ENCODE measurements around the gene SPTBN5.

SPTBN5 gene

DNA sequence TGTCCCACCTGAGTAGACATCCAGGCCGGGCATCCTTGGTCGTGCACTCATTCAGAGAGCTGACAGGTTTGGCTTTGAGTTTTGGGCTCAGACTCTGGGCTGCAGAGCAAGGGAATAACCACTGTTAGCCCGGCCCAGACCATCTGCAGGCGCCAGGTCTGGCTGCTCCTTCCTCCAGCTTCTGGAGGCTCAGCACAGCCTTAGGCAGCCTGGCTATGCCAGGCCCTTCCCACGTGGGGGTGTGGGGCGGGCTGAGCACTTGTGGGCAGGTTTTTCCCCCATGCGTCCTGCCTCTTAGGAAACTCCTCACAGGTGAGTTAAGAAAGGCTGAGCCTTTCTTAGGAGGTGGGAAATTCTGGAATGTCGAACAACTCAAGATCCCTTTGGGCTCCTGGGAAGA, 44.0 kb downstream of the SPTBN5 start:
- Histone ChIP-seq H3K9me3 (replicated peaks; ENCODE audit: insufficient read depth, low read length) (no peaks in the 10 kb centered on the region), H3K27ac (ENCODE audit: low read length) (no peak overlapping the region), H3K9ac (ENCODE audit: low read length) (no peak overlapping the region), H3K4me1 (ENCODE audit: low read length) (peaks cover 4% of the 10 kb centered on the region; the same call in 1 of the 2 replicates), H3K4me2 (ENCODE audit: low read depth, low read length) (no peak overlapping the region), H4K20me1 (ENCODE audit: insufficient read depth, low read length) (no peaks in the 10 kb centered on the region), H2AFZ (ENCODE audit: low read length) (no peak overlapping the region), H3K9me2 (replicated peaks; ENCODE audit: insufficient read depth, low read length) (no peaks in the 10 kb centered on the region), H3F3A (ENCODE audit: insufficient read depth, low read length) (no peaks in the 10 kb centered on the region), H3K36me3 (replicated peaks; ENCODE audit: insufficient read depth, low read length) (no peaks in the 10 kb centered on the region), H3K27me3 (replicated peaks; ENCODE audit: insufficient read depth, low read length) (no peaks in the 10 kb centered on the region; the same call in 1 of the 2 replicates), H3K79me2 (ENCODE audit: low read length) (no peaks in the 10 kb centered on the region), H3K4me3 (ENCODE audit: low read length) (no peak overlapping the region)
- no peak for TF ChIP-seq EZH2 (optimal IDR thresholded peaks at IDR 0.05; ENCODE audit: low read depth, low read length)
- TF ChIP-seq, protein P1, sequence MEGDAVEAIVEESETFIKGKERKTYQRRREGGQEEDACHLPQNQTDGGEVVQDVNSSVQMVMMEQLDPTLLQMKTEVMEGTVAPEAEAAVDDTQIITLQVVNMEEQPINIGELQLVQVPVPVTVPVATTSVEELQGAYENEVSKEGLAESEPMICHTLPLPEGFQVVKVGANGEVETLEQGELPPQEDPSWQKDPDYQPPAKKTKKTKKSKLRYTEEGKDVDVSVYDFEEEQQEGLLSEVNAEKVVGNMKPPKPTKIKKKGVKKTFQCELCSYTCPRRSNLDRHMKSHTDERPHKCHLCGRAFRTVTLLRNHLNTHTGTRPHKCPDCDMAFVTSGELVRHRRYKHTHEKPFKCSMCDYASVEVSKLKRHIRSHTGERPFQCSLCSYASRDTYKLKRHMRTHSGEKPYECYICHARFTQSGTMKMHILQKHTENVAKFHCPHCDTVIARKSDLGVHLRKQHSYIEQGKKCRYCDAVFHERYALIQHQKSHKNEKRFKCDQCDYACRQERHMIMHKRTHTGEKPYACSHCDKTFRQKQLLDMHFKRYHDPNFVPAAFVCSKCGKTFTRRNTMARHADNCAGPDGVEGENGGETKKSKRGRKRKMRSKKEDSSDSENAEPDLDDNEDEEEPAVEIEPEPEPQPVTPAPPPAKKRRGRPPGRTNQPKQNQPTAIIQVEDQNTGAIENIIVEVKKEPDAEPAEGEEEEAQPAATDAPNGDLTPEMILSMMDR (IDR thresholded peaks at IDR 0.05; ENCODE audit: low read length): no peak
- no peak for TF ChIP-seq EZH2phosphoT487 (IDR thresholded peaks at IDR 0.05; ENCODE audit: low read length)
- no peak for DNase-seq

DNA sequence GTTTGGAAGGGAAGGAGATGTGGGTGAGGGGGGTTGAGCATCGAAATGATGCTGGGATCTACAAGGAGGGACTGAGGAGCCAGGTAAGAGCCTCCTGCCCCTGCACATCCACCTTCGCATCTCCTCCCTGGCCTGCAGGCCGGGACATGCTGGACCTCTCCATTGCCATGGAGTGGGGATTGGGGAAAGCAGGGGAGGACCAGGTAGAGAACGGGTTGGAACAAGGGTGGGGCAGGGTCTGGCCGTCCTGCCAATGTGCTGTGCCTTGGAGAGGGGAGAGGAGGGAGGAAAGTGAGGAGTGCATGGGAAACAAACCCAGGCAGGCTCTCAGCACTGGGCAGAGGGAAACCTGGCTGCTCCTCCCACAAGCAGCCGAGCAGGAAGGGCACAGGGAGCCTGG, 44.6 kb downstream of the SPTBN5 start:
- Histone ChIP-seq H3K9me2 (replicated peaks; ENCODE audit: insufficient read depth, low read length) (no peaks in the 10 kb centered on the region), H3K4me3 (ENCODE audit: low read length) (no peak overlapping the region), H3K9me3 (replicated peaks; ENCODE audit: insufficient read depth, low read length) (no peaks in the 10 kb centered on the region), H3F3A (ENCODE audit: insufficient read depth, low read length) (no peaks in the 10 kb centered on the region), H3K27ac (ENCODE audit: low read length) (no peak overlapping the region), H2AFZ (ENCODE audit: low read length) (no peak overlapping the region), H4K20me1 (ENCODE audit: insufficient read depth, low read length) (no peaks in the 10 kb centered on the region), H3K9ac (ENCODE audit: low read length) (no peak overlapping the region), H3K79me2 (ENCODE audit: low read length) (no peaks in the 10 kb centered on the region), H3K4me2 (ENCODE audit: low read depth, low read length) (no peak overlapping the region), H3K4me1 (ENCODE audit: low read length) (no peaks in the 10 kb centered on the region), H3K36me3 (replicated peaks; ENCODE audit: insufficient read depth, low read length) (no peaks in the 10 kb centered on the region), H3K27me3 (replicated peaks; ENCODE audit: insufficient read depth, low read length) (no peaks in the 10 kb centered on the region; the same call in 1 of the 2 replicates)
- TF ChIP-seq EZH2 (optimal IDR thresholded peaks at IDR 0.05; ENCODE audit: low read depth, low read length): no peak
- TF ChIP-seq EZH2phosphoT487 (IDR thresholded peaks at IDR 0.05; ENCODE audit: low read length): no peak
- TF ChIP-seq, protein P1 (IDR thresholded peaks at IDR 0.05; ENCODE audit: low read length): no peak
- DNase-seq: no peak

DNA sequence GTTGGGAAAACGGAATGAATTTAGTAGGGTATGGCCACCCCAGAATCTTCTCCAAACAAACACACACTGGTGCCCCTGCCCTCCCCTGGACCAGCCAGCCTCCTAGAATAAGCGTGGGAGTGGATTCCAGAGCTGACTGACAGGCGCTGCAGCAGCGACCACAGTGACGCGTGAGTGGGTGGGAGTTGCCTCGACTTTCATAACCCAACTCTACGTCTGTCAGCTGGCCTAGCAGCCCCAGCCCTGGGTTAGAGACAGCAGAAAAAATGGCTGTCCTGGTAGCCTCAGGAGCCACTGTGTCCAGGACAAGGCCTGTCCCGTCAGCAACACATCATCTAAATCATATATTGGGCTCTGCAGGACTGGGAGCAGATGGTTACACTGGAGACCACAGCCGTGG, 45.2 kb downstream of the SPTBN5 start:
- H3K9ac ChIP-seq (ENCODE audit: low read length): no peak overlapping the region
- no peaks in the 10 kb centered on the region for H3K9me2 ChIP-seq (replicated peaks; ENCODE audit: insufficient read depth, low read length)
- no peaks in the 10 kb centered on the region for H3K4me1 ChIP-seq (ENCODE audit: low read length)
- H3K27me3 ChIP-seq (replicated peaks; ENCODE audit: insufficient read depth, low read length): no peaks in the 10 kb centered on the region; the same call in 1 of the 2 replicates
- H3K79me2 ChIP-seq (ENCODE audit: low read length): no peaks in the 10 kb centered on the region
- no peak for DNase-seq
- H3K36me3 ChIP-seq (replicated peaks; ENCODE audit: insufficient read depth, low read length): no peaks in the 10 kb centered on the region
- no peaks in the 10 kb centered on the region for H3F3A ChIP-seq (ENCODE audit: insufficient read depth, low read length)
- no peaks in the 10 kb centered on the region for H3K9me3 ChIP-seq (replicated peaks; ENCODE audit: insufficient read depth, low read length)
- H3K4me2 ChIP-seq (ENCODE audit: low read depth, low read length): no peak overlapping the region
- H4K20me1 ChIP-seq (ENCODE audit: insufficient read depth, low read length): no peaks in the 10 kb centered on the region
- TF ChIP-seq, protein P1 (IDR thresholded peaks at IDR 0.05; ENCODE audit: low read length): no peak
- TF ChIP-seq EZH2 (optimal IDR thresholded peaks at IDR 0.05; ENCODE audit: low read depth, low read length) (no peak), EZH2phosphoT487 (IDR thresholded peaks at IDR 0.05; ENCODE audit: low read length) (no peak)
- no peak overlapping the region for H2AFZ ChIP-seq (ENCODE audit: low read length)
- no peak overlapping the region for H3K4me3 ChIP-seq (ENCODE audit: low read length)
- H3K27ac ChIP-seq (ENCODE audit: low read length): no peak overlapping the region

Measured in MM.1S (cell line).